IMR-90 (cell line): ENCODE data around the gene ARID4B. TPM values are rescaled to one million over a fixed set of nuclear protein-coding genes. Genes with fewer than 3 reads are reported as not detected.

Source experiments
- ATAC-seq: fragments of 200-7000 bp; cut with Tn5 transposase; 2 replicates; pipeline ENCODE4 v1.9.1; 2020; ENCODE audit warnings: low read depth, mild to moderate bottlenecking, moderate library complexity
- BruUV-seq: library from RNA; stranded (reverse); fragments of 400-500 nt; replicated peaks from 2 replicates; lab custom pipeline; 2021; lab: Mats Ljungman, UMichigan
- CTCF ChIA-PET: fragments of 300-600 bp; formaldehyde crosslinking; extraction: SDS; loops from one replicate; lab custom pipeline; 2021; ENCODE audit warnings: antibody characterized with exemption; lab: Yijun Ruan, JAX
- POLR2A ChIA-PET: fragments of 300-600 bp; sonication (Branson Sonifier 250); formaldehyde crosslinking; loops from one replicate; lab custom pipeline; 2022; ENCODE audit warnings: antibody characterized with exemption; ENCODE audit not compliant: unreplicated experiment; lab: Charles Lee
- DNase-seq: peaks from one replicate; pipeline ENCODE4 v3.0.0; 2013
- H2AFZ ChIP-seq: replicated peaks from 2 replicates; pipeline ENCODE3; 2013; ENCODE audit warnings: low read length, mild to moderate bottlenecking; ENCODE audit not compliant: poor library complexity
- H2AK5ac ChIP-seq: 2 replicates; pipeline ENCODE4 v1.6.1; 2013; ENCODE audit warnings: low read depth, low read length, inconsistent platforms
- H2AK9ac ChIP-seq: replicated peaks from 2 replicates; pipeline ENCODE3; 2013; ENCODE audit warnings: mild to moderate bottlenecking, low read depth, low read length, moderate library complexity; ENCODE audit not compliant: poor library complexity
- H2BK120ac ChIP-seq: 2 replicates; pipeline ENCODE4 v1.6.1; 2013; ENCODE audit warnings: low read depth, low read length, inconsistent platforms
- H2BK15ac ChIP-seq: 3 replicates; pipeline ENCODE4 v1.6.1; 2013; ENCODE audit warnings: low read depth, low read length, inconsistent platforms
- H2BK20ac ChIP-seq: 2 replicates; pipeline ENCODE4 v1.6.1; 2013; ENCODE audit warnings: low read depth, mild to moderate bottlenecking, inconsistent platforms, low read length, moderate library complexity
- H2BK5ac ChIP-seq: 2 replicates; pipeline ENCODE4 v1.6.1; 2013; ENCODE audit warnings: mild to moderate bottlenecking, low read depth, low read length, inconsistent platforms; ENCODE audit not compliant: poor library complexity, severe bottlenecking
- H3K14ac ChIP-seq: replicated peaks from 2 replicates; pipeline ENCODE4 v1.6.1; 2013; ENCODE audit warnings: low read depth, low read length, inconsistent platforms
- H3K18ac ChIP-seq: 2 replicates; pipeline ENCODE4 v1.6.1; 2013; ENCODE audit warnings: low read depth, low read length, control low read depth
- H3K23ac ChIP-seq: 2 replicates; pipeline ENCODE4 v1.6.1; 2013; ENCODE audit warnings: low read depth, low read length, inconsistent platforms
- H3K27ac ChIP-seq: 2 replicates; pipeline ENCODE4 v1.5.1; 2013; ENCODE audit warnings: mild to moderate bottlenecking, control low read depth, low read length; ENCODE audit not compliant: insufficient read depth
- H3K27me3 ChIP-seq: 2 replicates; pipeline ENCODE4 v1.6.1; 2013; ENCODE audit warnings: low read length; ENCODE audit not compliant: control insufficient read depth, insufficient read depth
- H3K36me3 ChIP-seq: 2 replicates; pipeline ENCODE4 v1.6.1; 2013; ENCODE audit warnings: low read length, mixed read lengths; ENCODE audit not compliant: control insufficient read depth, insufficient read depth
- H3K4ac ChIP-seq: 2 replicates; pipeline ENCODE4 v1.6.1; 2013; ENCODE audit warnings: low read depth, low read length, inconsistent platforms
- H3K4me1 ChIP-seq: 2 replicates; pipeline ENCODE4 v1.6.1; 2013; ENCODE audit warnings: low read length, mixed read lengths; ENCODE audit not compliant: control insufficient read depth, insufficient read depth
- H3K4me2 ChIP-seq: 2 replicates; pipeline ENCODE4 v1.6.1; 2013; ENCODE audit warnings: low read depth, mild to moderate bottlenecking, control low read depth, low read length, moderate library complexity
- H3K4me3 ChIP-seq: 2 replicates; pipeline ENCODE4 v1.5.1; 2013; ENCODE audit warnings: low read depth, mild to moderate bottlenecking, control low read depth, low read length, moderate library complexity; ENCODE audit not compliant: insufficient read depth
- H3K56ac ChIP-seq: 2 replicates; pipeline ENCODE4 v1.6.1; 2013; ENCODE audit warnings: low read length, inconsistent platforms; ENCODE audit not compliant: insufficient read depth; ENCODE audit errors: extremely low read depth
- H3K79me1 ChIP-seq, 2 experiments: 2 replicates each; pipeline ENCODE4 v1.6.1; 2013; ENCODE audit warnings: low read length in 2 of 2, inconsistent platforms in 1 of 2, low read depth in 1 of 2
- H3K9ac ChIP-seq: 2 replicates; pipeline ENCODE4 v1.6.1; 2013; ENCODE audit warnings: low read depth, low read length, control low read depth
- H3K9me1 ChIP-seq: 2 replicates; pipeline ENCODE4 v1.6.1; 2013; ENCODE audit warnings: low read length, inconsistent platforms; ENCODE audit not compliant: insufficient read depth
- H3K9me3 ChIP-seq: 2 replicates; pipeline ENCODE4 v1.6.1; 2013; ENCODE audit warnings: low read length; ENCODE audit not compliant: control insufficient read depth, insufficient read depth
- H4K20me1 ChIP-seq: 2 replicates; pipeline ENCODE4 v1.6.1; 2013; ENCODE audit warnings: low read length, inconsistent platforms; ENCODE audit not compliant: insufficient read depth
- H4K5ac ChIP-seq: 2 replicates; pipeline ENCODE4 v1.6.1; 2013; ENCODE audit warnings: mild to moderate bottlenecking, low read depth, low read length, control low read depth
- H4K8ac ChIP-seq, 2 experiments: 2 replicates each; pipeline ENCODE4 v1.6.1; 2013; ENCODE audit warnings: low read depth in 2 of 2, low read length in 2 of 2, control low read depth in 1 of 2, inconsistent platforms in 1 of 2
- H4K91ac ChIP-seq: 2 replicates; pipeline ENCODE4 v1.6.1; 2013; ENCODE audit warnings: low read depth, low read length, inconsistent platforms; ENCODE audit not compliant: insufficient read depth
- FOS ChIP-seq: fragments of 150-350 bp; IDR thresholded peaks from 2 replicates; pipeline ENCODE4 v1.6.1; 2016; ENCODE audit warnings: low read depth, low read length
- POLR2A ChIP-seq: IDR thresholded peaks from 2 replicates; pipeline ENCODE4 v1.6.1; 2012; ENCODE audit warnings: mild to moderate bottlenecking, low read depth, low read length
- RFX5 ChIP-seq: IDR thresholded peaks from 2 replicates; pipeline ENCODE4 v1.8.0; 2012; ENCODE audit warnings: low read depth, mild to moderate bottlenecking, low read length, moderate library complexity
- USF2 ChIP-seq: fragments of 150-350 bp; IDR thresholded peaks from 2 replicates; pipeline ENCODE4 v1.6.1; 2017; ENCODE audit warnings: mild to moderate bottlenecking, antibody characterized with exemption, low read length, low read depth
- dilution Hi-C: fragments of 300-500 bp; cut with HindIII; formaldehyde crosslinking; loops from one replicate; pipeline ENCODE4 v1.14.3; 2018; ENCODE audit warnings: low sequenced_read_pairs; ENCODE audit not compliant: unreplicated experiment
- in situ Hi-C: fragments of 300-500 bp; cut with MboI; formaldehyde crosslinking; loops from 3 replicates; pipeline ENCODE4 v1.14.3; 2019; ENCODE audit warnings: low sequenced_read_pairs, inconsistent platforms, mixed read lengths
- intact Hi-C: fragments of 100-400 bp; cut with micrococcal nuclease; formaldehyde crosslinking; loops from 2 replicates; pipeline ENCODE4 v1.10.0; 2022
- polyA plus RNA-seq, 3 experiments: library from polyadenylated mRNA; depleted of rRNA; stranded (reverse); fragments of >200 nt; gene quantifications; 2 replicates each; pipeline ENCODE4 v1.2.3, GENCODE V29; 2012; ENCODE audit warnings: low replicate concordance in 1 of 3
- total RNA-seq: library from RNA; depleted of rRNA; stranded (reverse); fragments of >200 nt; gene quantifications from 2 replicates; pipeline ENCODE4 v1.2.3, GENCODE V29; 2012

ARID4B gene
- total and polyA plus RNA-seq, 2 of the 4 experiments (the other 2 are of a cell fraction) = 8.5 to 16.0 TPM

GRCh38 chr1:235293322-235293942 lies 34.5 kb downstream of the ARID4B start:
- H3K36me3 ChIP-seq = no peaks in the 10 kb centered on the region
- H3K4me3 ChIP-seq = no peak overlapping the region
- H2AK5ac ChIP-seq = no peak overlapping the region
- in situ Hi-C loops (no loop called here), intact Hi-C loops (no loop called here), dilution Hi-C loops (no loop called here)
- H2BK20ac ChIP-seq = no peak overlapping the region
- ChIA-PET POLR2A (no interaction called here), CTCF (no interaction called here)
- ATAC-seq (no peak), DNase-seq (no peak)
- no peak overlapping the region for H3K4me2 ChIP-seq
- H2AK9ac ChIP-seq = no peak overlapping the region
- no peak overlapping the region for H3K56ac ChIP-seq
- TF ChIP-seq RFX5 (no peak), POLR2A (no peak), USF2 (no peak), FOS (no peak)
- no peak overlapping the region for H3K14ac ChIP-seq
- H3K18ac ChIP-seq = no peak overlapping the region
- no peak overlapping the region for H3K4ac ChIP-seq
- no TSS peak for BruUV-seq
- peaks cover 2% of the 10 kb centered on the region; the same call in 1 of the 2 replicates for H3K4me1 ChIP-seq
- H3K27ac ChIP-seq = no peak overlapping the region
- no peak overlapping the region for H2BK5ac ChIP-seq
- no peak overlapping the region for H2BK15ac ChIP-seq
- H4K5ac ChIP-seq = no peak overlapping the region
- H4K91ac ChIP-seq = no peak overlapping the region
- no peak overlapping the region for H2BK120ac ChIP-seq
- peaks cover 8% of the 10 kb centered on the region for H3K9me1 ChIP-seq
- H3K23ac ChIP-seq = no peak overlapping the region
- H3K27me3 ChIP-seq = no peaks in the 10 kb centered on the region
- H4K20me1 ChIP-seq = peaks cover 81% of the 10 kb centered on the region
- peaks cover 6 to 55% of the 10 kb centered on the region in 2 experiments for H3K79me1 ChIP-seq
- H3K9ac ChIP-seq = no peak overlapping the region
- H4K8ac ChIP-seq = no peak overlapping the region
- no peaks in the 10 kb centered on the region for H3K9me3 ChIP-seq
- H2AFZ ChIP-seq = no peak overlapping the region
